ENCODE results near the gene ACAP3.
A peak's percentile ranks its signal among the peaks of the same experiment; 100 is the strongest.

The ACAP3 gene

GRCh38 chr1:1314237-1314586 is 6.5 kb upstream of the ACAP3 start:
- DNase-seq (ENCODE audit: low read depth): no peak

- DNase-seq (ENCODE audit: low read depth): no peak
Observed at GRCh38 chr1:1313500-1314236, 5.9 kb upstream of the ACAP3 start.

- DNase-seq (ENCODE audit: low read depth): no peak
Observed at GRCh38 chr1:1312450-1313314, 5.0 kb upstream of the ACAP3 start.

- DNase-seq (ENCODE audit: low read depth): no peak
Observed at GRCh38 chr1:1311107-1312104, 3.7 kb upstream of the ACAP3 start.

- DNase-seq (ENCODE audit: low read depth): no peak
Observed at GRCh38 chr1:1310476-1311053, 2.8 kb upstream of the ACAP3 start.

GRCh38 chr1:1310109-1310385 is 2.3 kb upstream of the ACAP3 start:
- no peak for DNase-seq (ENCODE audit: low read depth)

GRCh38 chr1:1309251-1310108 is 1.8 kb upstream of the ACAP3 start:
- DNase-seq (ENCODE audit: low read depth): no peak

- DNase-seq (ENCODE audit: low read depth): no peak
Observed at GRCh38 chr1:1308756-1309250, 1.1 kb upstream of the ACAP3 start.

GRCh38 chr1:1307261-1307922 is 338 bp downstream of the ACAP3 start:
- no peak for DNase-seq (ENCODE audit: low read depth)

- DNase-seq (ENCODE audit: low read depth): no peak
Observed at GRCh38 chr1:1306661-1307260, 969 bp downstream of the ACAP3 start.

- no peak for DNase-seq (ENCODE audit: low read depth)
Observed at GRCh38 chr1:1306070-1306660, 1.6 kb downstream of the ACAP3 start.

- DNase-seq (ENCODE audit: low read depth): peak; percentile 62
Observed at GRCh38 chr1:1305300-1306069, 2.2 kb downstream of the ACAP3 start.

- no peak for DNase-seq (ENCODE audit: low read depth)
Observed at GRCh38 chr1:1304331-1305299, 3.1 kb downstream of the ACAP3 start.

GRCh38 chr1:1303736-1304135 is 4.0 kb downstream of the ACAP3 start:
- DNase-seq (ENCODE audit: low read depth): no peak

- no peak for DNase-seq (ENCODE audit: low read depth)
Observed at GRCh38 chr1:1302951-1303509, 4.7 kb downstream of the ACAP3 start.

GRCh38 chr1:1302006-1302430 is 5.7 kb downstream of the ACAP3 start:
- DNase-seq (ENCODE audit: low read depth): no peak

GRCh38 chr1:1300352-1300739 is 7.4 kb downstream of the ACAP3 start:
- no peak for DNase-seq (ENCODE audit: low read depth)

Measured in activated T-helper 1 cell treated with Interleukin-2 at 50 U/mL for 16 hours (primary cell).